Parathyroid adenoma (tissue), 2 donors: ENCODE data around the gene MACIR.

ENCODE experiments used
- H2AFZ ChIP-seq: fragments of 300-600 bp; sonication (generic); one replicate; pipeline ENCODE4 v1.7.0; 2017; ENCODE audit warnings: antibody characterized with exemption, mild to moderate bottlenecking
- H3K27ac ChIP-seq: fragments of 300-600 bp; sonication (generic); one replicate; pipeline ENCODE4 v1.7.0; 2017
- H3K27me3 ChIP-seq: fragments of 300-600 bp; sonication (generic); one replicate; pipeline ENCODE4 v1.7.0; 2017; ENCODE audit warnings: low read length; ENCODE audit not compliant: control insufficient read depth, insufficient read depth
- H3K36me3 ChIP-seq: fragments of 300-600 bp; sonication (generic); one replicate; pipeline ENCODE4 v1.7.0; 2017; ENCODE audit warnings: low read length; ENCODE audit not compliant: control insufficient read depth, insufficient read depth
- H3K4me1 ChIP-seq: fragments of 300-600 bp; sonication (generic); one replicate; pipeline ENCODE4 v1.7.0; 2017; ENCODE audit warnings: control low read depth
- H3K4me2 ChIP-seq: fragments of 300-600 bp; sonication (generic); one replicate; pipeline ENCODE4 v1.7.0; 2017; ENCODE audit warnings: low read length
- H3K4me3 ChIP-seq: fragments of 300-600 bp; sonication (generic); one replicate; pipeline ENCODE4 v1.7.0; 2017; ENCODE audit warnings: low read depth, low read length
- H3K79me2 ChIP-seq: fragments of 300-600 bp; sonication (generic); one replicate; pipeline ENCODE4 v1.7.0; 2017; ENCODE audit warnings: control low read depth
- H3K9ac ChIP-seq: fragments of 300-600 bp; sonication (generic); one replicate; pipeline ENCODE4 v1.7.0; 2017; ENCODE audit warnings: mild to moderate bottlenecking
- H3K9me3 ChIP-seq: fragments of 300-600 bp; sonication (generic); one replicate; pipeline ENCODE4 v1.7.0; 2017; ENCODE audit warnings: low read length; ENCODE audit not compliant: control insufficient read depth
- TF ChIP-seq, protein P1 (sequence below): fragments of 300-600 bp; sonication (generic); IDR thresholded peaks from one replicate; pipeline ENCODE4 v1.7.0; 2017; ENCODE audit warnings: antibody characterized with exemption, mild to moderate bottlenecking
- donor health status: primary hyperparathyroidism.

MACIR gene

GRCh38 chr5:103223031-103223955, 35.3 kb upstream of the MACIR start:
- H2AFZ ChIP-seq, result no peak overlapping the region
- no peaks in the 10 kb centered on the region for H3K9me3 ChIP-seq
- H3K4me1 ChIP-seq, result no peaks in the 10 kb centered on the region
- no peaks in the 10 kb centered on the region for H3K79me2 ChIP-seq
- no peak overlapping the region for H3K4me3 ChIP-seq
- H3K36me3 ChIP-seq, result no peaks in the 10 kb centered on the region
- TF ChIP-seq, protein P1, sequence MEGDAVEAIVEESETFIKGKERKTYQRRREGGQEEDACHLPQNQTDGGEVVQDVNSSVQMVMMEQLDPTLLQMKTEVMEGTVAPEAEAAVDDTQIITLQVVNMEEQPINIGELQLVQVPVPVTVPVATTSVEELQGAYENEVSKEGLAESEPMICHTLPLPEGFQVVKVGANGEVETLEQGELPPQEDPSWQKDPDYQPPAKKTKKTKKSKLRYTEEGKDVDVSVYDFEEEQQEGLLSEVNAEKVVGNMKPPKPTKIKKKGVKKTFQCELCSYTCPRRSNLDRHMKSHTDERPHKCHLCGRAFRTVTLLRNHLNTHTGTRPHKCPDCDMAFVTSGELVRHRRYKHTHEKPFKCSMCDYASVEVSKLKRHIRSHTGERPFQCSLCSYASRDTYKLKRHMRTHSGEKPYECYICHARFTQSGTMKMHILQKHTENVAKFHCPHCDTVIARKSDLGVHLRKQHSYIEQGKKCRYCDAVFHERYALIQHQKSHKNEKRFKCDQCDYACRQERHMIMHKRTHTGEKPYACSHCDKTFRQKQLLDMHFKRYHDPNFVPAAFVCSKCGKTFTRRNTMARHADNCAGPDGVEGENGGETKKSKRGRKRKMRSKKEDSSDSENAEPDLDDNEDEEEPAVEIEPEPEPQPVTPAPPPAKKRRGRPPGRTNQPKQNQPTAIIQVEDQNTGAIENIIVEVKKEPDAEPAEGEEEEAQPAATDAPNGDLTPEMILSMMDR, result no peak
- H3K27ac ChIP-seq, result no peak overlapping the region
- H3K9ac ChIP-seq, result no peak overlapping the region
- no peaks in the 10 kb centered on the region for H3K27me3 ChIP-seq
- no peak overlapping the region for H3K4me2 ChIP-seq

DNA sequence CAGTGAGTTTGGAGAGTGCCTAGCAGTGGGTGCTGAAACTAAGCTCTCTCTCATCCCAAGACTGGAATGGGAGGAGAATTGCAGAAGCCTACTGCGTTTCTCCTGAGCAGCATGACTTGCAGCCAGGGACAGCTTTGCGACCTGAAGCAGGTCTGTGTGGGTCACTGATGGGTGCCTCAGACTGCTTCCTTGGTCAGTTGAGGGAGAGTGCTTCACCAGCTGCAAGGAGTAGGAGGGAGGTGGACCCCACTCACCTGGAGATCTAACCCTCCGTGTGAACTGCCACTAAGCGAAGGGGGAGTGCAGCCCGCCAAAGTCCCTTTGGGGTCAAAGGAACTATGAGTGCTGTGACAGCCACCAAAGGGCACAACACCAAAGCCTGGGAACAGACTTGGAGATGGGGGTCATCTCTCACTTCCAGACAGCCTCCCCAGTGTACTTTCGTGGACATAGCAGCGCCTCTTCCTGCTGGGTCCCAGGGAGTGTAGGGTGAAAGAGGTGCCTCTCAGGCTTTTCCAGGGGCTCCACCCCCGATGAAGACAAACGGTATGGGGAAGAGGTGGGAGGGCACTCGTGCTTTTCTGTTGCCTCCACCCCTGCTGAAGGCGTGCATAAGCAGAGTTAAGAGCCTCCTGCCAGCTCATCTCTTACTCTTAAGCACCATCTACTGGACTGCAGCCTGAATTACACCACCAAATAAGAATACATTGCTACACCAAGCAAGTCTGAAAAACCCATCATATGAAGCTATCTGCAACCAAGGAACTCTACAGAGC, 34.3 kb upstream of the MACIR start:
- TF ChIP-seq, protein P1, result peak; percentile 74
- H3K4me3 ChIP-seq, result no peak overlapping the region
- no peak overlapping the region for H3K9ac ChIP-seq
- H3K27me3 ChIP-seq, result no peaks in the 10 kb centered on the region
- H3K4me2 ChIP-seq, result no peak overlapping the region
- peak overlapping the region; percentile 68 for H2AFZ ChIP-seq
- no peaks in the 10 kb centered on the region for H3K36me3 ChIP-seq
- H3K27ac ChIP-seq, result no peak overlapping the region
- H3K79me2 ChIP-seq, result no peaks in the 10 kb centered on the region
- no peaks in the 10 kb centered on the region for H3K4me1 ChIP-seq
- H3K9me3 ChIP-seq, result no peaks in the 10 kb centered on the region

DNA sequence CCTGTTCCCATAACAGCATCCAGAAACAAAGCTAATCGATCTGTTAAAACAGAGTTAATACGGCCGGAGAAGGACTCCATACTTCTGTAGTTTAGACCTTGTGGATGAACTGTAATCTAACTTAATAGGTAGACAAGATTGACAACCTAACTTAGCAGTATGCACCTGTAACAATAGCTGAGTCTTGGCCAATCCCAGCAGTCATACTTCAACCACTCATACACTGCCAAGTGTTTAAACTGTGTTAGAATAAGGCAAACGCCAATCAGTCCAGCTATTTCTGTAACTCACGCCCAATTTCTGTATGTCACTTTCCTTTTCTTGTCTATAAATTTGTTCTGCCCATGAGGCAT, 33.7 kb upstream of the MACIR start:
- H3K79me2 ChIP-seq, result no peaks in the 10 kb centered on the region
- no peak overlapping the region for H3K27ac ChIP-seq
- TF ChIP-seq, protein P1, result no peak
- H3K4me3 ChIP-seq, result no peak overlapping the region
- H3K9ac ChIP-seq, result no peak overlapping the region
- no peaks in the 10 kb centered on the region for H3K27me3 ChIP-seq
- no peaks in the 10 kb centered on the region for H3K4me1 ChIP-seq
- H3K36me3 ChIP-seq, result no peaks in the 10 kb centered on the region
- peak overlapping the region; percentile 68 for H2AFZ ChIP-seq
- no peaks in the 10 kb centered on the region for H3K9me3 ChIP-seq
- H3K4me2 ChIP-seq, result no peak overlapping the region

GRCh38 chr5:103228061-103228460, 30.5 kb upstream of the MACIR start:
- H3K4me3 ChIP-seq, result no peak overlapping the region
- TF ChIP-seq, protein P1, result no peak
- H3K9me3 ChIP-seq, result no peaks in the 10 kb centered on the region
- no peak overlapping the region for H3K4me2 ChIP-seq
- no peaks in the 10 kb centered on the region for H3K36me3 ChIP-seq
- H3K27me3 ChIP-seq, result no peaks in the 10 kb centered on the region
- no peak overlapping the region for H3K27ac ChIP-seq
- H3K4me1 ChIP-seq, result no peaks in the 10 kb centered on the region
- no peak overlapping the region for H3K9ac ChIP-seq
- H3K79me2 ChIP-seq, result no peaks in the 10 kb centered on the region
- H2AFZ ChIP-seq, result no peak overlapping the region
